ENCODE results near the gene TRRAP. TPM values are rescaled to one million over a fixed set of nuclear protein-coding genes. Genes with fewer than 3 reads are reported as not detected.

The TRRAP gene
- total RNA-seq, 1 donor from 2014 or later, result 18.3 TPM

DNA sequence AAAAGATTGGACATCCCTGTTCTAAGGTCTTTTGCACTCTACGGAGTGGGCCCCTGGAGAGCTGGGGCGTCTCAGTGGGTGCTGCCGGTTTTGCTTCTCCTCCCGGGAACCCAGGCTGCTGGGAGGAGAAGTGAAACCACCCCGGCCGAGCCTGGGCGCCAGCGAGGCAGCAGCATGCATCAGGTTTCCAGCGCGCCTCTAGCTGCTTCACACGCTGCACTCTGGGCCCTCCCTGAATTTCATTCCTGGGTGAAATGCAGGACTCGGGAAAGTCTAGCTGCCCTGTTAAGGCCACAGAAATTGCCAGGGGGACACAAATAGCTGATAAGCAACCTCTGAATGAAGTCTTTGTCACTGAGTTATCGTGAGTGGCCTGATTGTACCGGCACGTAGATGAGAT lies 127.4 kb downstream of the TRRAP start:
- no peak overlapping the region for H3K4me3 ChIP-seq (ENCODE audit: low read depth, low read length)
- TF ChIP-seq, protein P1, sequence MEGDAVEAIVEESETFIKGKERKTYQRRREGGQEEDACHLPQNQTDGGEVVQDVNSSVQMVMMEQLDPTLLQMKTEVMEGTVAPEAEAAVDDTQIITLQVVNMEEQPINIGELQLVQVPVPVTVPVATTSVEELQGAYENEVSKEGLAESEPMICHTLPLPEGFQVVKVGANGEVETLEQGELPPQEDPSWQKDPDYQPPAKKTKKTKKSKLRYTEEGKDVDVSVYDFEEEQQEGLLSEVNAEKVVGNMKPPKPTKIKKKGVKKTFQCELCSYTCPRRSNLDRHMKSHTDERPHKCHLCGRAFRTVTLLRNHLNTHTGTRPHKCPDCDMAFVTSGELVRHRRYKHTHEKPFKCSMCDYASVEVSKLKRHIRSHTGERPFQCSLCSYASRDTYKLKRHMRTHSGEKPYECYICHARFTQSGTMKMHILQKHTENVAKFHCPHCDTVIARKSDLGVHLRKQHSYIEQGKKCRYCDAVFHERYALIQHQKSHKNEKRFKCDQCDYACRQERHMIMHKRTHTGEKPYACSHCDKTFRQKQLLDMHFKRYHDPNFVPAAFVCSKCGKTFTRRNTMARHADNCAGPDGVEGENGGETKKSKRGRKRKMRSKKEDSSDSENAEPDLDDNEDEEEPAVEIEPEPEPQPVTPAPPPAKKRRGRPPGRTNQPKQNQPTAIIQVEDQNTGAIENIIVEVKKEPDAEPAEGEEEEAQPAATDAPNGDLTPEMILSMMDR (conservative IDR thresholded peaks at IDR 0.05; ENCODE audit: low read depth, low read length), result no peak
- DNase-seq (ENCODE audit: low read depth), result no peak

- no peak overlapping the region for H3K4me3 ChIP-seq (ENCODE audit: low read depth, low read length)
- no peak for DNase-seq (ENCODE audit: low read depth)
- TF ChIP-seq, protein P1 (conservative IDR thresholded peaks at IDR 0.05; ENCODE audit: low read depth, low read length), result no peak
Measured at GRCh38 chr7:99006739-99007424, 128.6 kb downstream of the TRRAP start.

DNA sequence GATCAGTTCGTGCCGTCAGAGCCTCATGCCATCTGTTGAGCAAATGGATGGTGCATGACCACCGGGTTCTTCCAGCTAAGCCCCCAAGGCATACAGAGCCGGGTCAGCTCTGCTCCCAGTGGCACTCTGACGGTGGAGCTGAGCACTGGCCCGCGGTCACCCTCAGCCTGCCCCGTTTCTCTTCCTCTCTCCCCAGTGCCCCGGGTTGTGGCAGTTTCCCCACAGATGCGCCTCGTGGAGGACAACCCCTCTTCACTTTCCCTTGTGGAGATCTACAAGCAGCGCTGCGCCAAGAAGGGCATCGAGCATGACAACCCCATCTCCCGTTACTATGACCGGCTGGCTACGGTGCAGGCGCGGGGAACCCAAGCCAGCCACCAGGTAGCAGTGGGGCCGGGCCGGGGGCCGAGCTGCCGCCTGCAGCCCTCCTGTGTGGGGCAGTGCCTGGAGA lies 129.9 kb downstream of the TRRAP start:
- DNase-seq (ENCODE audit: low read depth), result no peak
- TF ChIP-seq, protein P1 (conservative IDR thresholded peaks at IDR 0.05; ENCODE audit: low read depth, low read length), result no peak
- no peak overlapping the region for H3K4me3 ChIP-seq (ENCODE audit: low read depth, low read length)

GRCh38 chr7:99008921-99009530 lies 130.7 kb downstream of the TRRAP start:
- no peak overlapping the region for H3K4me3 ChIP-seq (ENCODE audit: low read depth, low read length)
- TF ChIP-seq, protein P1 (conservative IDR thresholded peaks at IDR 0.05; ENCODE audit: low read depth, low read length), result no peak

GRCh38 chr7:99010281-99010680 lies 131.9 kb downstream of the TRRAP start:
- TF ChIP-seq, protein P1 (conservative IDR thresholded peaks at IDR 0.05; ENCODE audit: low read depth, low read length), result no peak
- DNase-seq (ENCODE audit: low read depth), result no peak
- H3K4me3 ChIP-seq (ENCODE audit: low read depth, low read length), result no peak overlapping the region

More at GRCh38 chr7:99008921-99009530, 130.7 kb downstream of the TRRAP start:
- DNase-seq (ENCODE audit: low read depth), result no peak

DNA sequence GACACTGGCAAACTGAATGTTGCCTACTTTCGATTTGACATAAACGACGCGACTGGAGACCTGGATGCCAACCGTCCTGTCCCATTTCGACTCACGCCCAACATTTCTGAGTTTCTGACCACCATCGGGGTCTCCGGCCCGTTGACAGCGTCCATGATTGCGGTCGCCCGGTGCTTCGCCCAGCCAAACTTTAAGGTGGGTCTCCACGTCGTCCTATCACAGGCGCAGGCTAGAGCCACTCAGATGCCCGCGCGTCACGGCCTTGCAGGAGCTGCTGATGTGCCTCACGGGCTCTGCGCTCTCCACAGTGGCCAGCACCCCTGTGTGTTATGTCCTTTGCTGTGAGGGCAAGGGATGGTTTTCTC lies 133.0 kb downstream of the TRRAP start:
- TF ChIP-seq, protein P1 (conservative IDR thresholded peaks at IDR 0.05; ENCODE audit: low read depth, low read length), result no peak
- no peak for DNase-seq (ENCODE audit: low read depth)
- H3K4me3 ChIP-seq (ENCODE audit: low read depth, low read length), result no peak overlapping the region

All from epithelial cell of proximal tubule (primary cell).